NCI-H1694 treated with DMSO at 0.1 percent for 48 hours (cell line): ENCODE data around the gene NUDT7.

Experiments used
- DNase-seq: peaks from one replicate; lab custom pipeline; 2025; lab: John Stamatoyannopoulos, UW

NUDT7 gene

DNA sequence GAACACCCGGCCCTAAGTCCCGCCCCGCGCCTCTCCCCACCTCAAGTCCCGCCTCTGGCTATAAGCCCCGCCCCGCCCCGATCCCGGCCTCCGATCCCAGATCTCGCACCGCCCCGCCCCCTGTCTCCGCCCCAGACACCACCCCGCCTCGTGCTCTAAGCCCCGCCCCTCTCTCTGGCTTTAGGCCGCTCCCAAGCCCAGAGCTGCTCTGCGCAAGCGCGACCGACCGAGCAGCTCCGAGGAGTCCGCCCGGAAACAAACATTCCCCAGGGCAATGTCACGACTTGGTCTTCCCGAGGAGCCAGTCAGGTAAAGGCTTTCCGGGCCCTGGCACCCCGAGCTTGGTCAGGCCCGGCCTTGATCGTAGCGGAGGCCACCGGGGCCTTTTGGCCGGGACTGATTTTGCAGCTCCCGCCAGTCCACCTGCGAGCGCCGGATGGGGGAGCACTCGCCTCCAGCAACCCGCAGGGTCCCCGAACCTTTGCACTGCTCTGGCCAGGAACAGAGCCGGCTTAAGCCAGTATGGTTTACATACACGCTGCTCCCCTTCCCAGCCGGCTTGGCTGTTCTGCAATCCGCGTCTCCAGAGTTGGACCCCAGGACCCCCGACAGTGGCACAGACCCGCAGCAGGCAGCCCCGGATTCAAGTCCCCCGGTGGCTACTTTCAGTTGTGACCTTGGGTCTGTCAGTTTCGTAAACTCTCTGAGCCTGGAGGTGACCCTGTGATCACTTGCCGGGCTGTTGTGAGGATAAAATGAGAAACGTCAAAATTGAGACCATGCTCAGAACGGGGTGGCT is at the start of gene NUDT7:
NUDT7 (plus strand) TSS at position 206 of the 799 bp plus-strand sequence; CDS start at position 275, 69 bp downstream.
- peak; percentile 41 for DNase-seq

DNA sequence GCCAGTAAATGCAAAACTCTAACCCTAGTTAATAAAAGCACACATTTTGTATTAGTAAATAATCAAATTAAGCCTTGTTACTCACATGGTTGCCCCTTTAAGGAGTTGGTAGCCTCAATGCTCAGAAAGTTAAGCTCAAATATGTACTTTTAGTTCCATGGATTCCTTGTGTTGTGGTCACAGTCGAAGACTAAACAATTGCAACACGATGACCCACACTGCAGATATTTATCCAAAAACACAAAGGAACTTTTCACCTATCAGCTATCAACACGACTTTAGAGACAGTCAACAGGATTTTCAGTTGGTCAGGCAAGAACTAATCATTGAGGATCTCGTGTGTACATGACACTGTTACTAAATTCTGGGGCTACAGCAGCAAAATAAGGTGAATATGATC is 47.4 kb upstream of the NUDT7 start:
- no peak for DNase-seq

DNA sequence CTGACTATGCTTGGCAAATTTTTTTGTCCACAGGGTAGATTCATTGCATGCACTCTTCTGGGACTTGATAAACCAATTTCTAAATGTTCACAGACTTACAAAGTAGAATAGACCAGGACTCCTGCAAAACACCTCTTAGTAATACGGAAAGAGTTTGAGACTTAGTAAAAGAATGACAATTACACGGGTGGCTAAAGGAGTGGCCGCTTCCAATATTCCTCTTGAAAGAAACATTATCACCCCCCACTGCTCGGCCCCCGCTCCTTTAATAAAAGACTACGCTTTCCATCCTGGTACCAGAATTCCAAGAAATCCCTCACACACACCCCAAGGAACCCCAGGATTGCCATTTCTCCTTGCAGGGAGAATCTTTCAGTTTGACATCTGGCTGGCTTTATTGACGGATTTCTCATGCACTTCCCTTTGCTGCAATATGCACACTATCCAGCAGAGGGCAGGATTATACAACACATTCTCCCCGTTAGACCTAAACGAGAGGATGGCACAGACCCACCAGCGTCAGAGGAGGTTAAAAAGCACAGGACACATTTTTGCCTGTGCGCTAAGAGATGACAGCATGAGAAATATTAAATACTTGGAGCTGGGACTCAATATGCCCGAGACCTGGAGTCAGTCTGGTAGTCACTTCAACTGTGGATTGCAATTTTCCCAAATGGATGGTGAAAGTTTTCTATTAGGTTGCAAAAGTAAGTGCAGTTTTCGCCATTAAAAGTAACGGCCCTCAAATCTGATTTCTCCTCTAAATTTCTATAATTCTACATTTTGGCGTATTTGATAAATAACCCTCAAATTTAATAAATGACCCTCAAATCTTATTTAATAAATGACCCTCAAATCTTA is 46.6 kb upstream of the NUDT7 start:
- DNase-seq, result peak; percentile 32

DNA sequence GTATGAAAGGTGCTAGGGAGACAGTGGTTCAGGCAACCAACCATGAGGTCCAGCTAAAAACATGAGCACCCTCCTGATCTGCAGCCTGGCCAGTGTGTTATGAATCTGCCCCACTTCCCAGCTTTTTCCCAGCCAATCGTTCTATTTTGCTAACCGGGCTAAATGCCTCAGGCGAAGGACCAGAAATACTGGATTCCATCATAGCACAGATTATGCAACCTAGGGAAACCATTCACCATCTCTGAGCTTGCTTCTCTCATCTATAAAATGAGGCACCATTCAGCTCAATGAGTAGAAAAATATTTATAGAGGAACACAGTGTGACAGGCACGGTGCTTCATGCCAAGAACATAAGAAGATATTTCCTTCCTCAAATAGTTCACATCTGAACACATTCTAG is 45.2 kb upstream of the NUDT7 start:
- no peak for DNase-seq

DNA sequence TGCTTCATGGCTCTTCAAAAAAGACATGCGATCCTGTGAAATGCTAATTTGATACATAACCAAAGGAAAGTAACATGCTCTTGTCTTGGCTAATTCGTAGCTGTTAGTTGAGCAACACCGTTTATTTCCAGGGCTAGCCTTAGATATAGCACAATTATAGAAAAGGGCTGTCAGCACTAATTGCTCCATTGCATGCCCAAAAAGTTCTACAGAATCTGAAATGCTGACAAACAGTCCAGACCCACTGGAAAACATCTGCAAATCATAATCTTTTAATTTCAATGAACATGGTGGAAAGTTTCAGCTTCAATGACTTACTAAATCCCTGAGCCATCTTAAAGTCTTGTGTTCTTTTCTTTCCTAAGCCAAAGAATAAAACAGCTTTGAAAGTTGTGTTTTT is 42.9 kb upstream of the NUDT7 start:
- no peak for DNase-seq

DNA sequence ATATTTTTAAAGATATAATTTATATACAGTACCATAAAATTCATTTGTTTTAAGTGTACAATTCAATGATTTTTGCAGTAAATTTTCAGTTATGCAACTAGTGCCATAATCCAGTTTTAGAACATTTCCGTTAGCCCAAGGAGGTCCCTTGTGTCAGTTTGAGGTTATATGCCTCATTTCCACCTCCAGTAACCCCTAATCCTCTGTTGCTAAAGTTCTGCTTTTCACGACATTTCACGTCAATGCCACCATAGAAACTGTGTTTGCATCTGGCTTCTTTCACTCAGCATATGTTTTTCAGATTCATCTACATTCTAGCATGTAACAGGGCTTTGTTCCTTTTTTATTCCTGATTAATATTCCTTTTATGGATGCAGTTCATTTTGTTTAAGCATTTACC is 42.4 kb upstream of the NUDT7 start:
- no peak for DNase-seq

DNA sequence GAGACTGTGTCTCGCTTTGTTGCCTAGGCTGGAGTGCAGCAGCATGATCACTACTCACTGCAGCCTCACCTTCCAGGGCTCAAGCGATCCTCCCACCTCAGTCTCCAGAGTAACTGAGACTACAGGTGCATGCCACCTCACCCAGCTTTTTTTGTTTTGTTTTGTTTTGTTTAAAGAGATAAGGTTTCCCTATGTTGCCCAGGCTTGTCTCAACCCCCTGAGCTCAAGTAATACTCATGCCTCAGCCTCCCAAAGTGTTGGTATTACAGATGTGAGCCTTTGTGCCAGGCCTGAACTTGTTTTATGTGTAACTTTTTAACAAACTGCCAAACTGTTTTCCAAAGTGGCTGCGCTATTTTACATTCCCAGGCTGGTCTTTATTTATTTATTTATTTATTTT is 41.8 kb upstream of the NUDT7 start:
- no peak for DNase-seq

DNA sequence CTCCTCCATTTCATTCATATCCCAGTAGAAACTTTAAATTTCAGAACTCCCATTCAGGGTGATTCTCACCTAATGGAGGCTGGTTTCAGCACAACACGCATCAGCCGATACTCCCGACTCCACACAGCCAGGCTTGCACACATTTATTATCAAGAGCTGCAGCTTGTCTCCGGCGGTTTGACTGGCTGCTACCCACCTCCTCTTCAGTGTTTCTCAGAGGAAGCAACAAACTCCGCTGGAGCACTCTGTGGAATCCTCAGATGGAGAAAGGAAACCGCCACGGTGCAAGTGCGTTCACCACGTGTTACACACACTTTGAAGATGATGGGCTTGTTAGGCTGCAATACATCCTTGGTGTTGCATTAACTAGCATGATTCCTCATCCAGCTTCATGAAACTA is 39.7 kb upstream of the NUDT7 start:
- no peak for DNase-seq

DNA sequence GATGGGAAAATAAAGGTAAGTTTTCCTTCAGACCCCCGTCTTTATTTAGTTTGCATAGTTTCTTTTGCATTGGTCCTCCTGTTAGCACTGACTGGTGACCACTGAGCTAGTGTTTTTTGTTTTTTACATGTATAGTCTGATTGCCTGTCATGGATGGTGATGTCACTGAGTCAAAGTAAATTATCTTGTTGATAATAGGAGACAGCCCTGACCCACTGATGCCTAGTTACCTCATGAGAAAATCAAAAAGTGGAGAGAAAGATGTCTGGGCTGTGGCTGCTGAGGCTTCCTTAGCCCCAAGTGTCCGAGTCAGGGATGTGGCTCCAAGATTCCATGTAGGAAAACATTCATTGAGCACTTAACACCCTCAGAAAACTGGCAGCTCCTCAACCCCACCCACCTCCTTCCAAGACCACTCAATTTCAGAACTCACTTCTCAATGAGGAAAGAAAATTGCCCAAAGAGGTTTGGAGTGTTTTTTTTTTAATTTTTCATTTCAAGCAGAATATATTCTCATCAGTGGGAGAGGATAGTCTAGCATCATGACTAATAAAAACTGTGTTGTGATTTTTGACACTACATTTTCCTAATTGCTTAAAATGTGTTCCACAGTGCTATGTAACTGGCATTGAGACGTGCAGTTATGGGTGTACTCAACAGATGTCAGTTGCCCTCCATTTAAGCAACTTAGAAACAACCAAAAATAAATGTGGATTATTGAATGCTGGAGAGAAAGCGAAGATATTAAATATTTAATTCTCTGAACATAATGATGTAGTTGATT is 38.7 kb upstream of the NUDT7 start:
- no peak for DNase-seq

DNA sequence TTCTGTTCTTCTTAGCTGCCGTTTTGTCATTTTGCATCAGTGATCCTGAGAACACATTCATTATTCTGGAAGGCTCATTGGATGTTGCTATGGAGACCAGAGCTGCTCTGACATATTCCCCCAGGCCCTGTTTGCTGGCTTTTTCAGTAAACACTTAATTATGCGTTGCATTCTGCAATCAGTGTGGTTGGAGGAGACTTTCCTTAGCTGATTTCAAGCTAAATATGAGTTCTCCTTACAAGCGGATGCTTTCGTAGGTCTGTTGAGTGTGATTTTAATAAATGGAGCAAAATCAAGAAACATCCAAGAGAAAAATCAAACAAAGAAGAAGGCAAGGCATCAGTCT is 38.2 kb upstream of the NUDT7 start:
- no peak for DNase-seq

DNA sequence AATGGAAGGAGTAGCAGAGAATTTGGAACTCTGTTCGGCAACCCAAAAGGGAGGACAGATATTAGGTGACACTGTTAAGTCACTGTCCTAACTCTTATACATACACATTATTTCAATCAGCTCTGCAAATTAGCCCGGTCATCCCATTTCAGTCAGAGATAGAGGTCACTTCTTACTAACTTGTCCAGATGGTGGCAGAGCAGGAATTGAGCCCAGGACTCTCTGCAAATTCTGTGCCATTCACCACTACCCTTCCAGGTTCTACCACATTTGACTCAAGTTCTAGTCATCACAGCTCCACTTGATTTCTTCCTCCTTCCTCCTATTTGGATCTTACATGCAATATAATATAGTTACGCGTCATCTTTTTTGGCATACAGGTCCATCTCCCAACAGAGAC is 35.9 kb upstream of the NUDT7 start:
- no peak for DNase-seq

DNA sequence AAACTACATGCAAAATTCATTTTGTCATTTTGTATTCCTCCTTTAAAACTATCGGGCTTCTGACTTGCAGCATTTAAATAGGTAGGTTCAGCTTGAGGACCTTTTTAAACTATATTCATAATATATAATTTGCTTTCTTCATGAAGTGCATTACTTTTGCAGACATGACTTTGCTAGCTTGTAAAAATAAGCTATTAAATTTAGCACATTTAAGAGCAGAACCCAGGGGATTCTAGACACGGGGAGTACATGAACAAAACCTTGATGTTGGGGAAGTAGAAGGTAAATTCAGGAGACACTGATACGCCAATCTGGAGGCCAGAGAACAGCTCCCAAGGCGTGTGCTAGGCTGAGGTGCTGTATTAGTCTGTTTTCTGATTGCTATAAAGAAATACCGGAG is 32.3 kb upstream of the NUDT7 start:
- DNase-seq, result no peak

DNA sequence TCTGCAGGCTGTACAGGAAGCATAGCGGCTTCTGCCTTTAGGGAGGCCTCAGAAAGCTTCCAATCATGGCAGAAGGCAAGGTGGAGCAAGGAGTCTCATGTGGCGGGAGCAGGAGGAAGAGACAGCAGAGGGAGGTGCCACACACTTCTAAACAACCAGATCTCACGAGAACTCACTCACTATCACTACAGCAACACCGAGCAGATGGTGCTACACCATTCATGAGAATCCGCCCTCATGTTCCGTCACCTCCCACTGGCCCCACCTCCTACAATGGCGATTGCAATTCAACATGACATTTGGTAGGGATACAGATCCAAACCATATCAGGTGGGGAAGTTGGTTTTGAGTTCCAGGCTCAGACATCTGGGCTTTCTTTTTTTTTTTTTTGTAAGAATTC is 31.9 kb upstream of the NUDT7 start:
- no peak for DNase-seq

DNA sequence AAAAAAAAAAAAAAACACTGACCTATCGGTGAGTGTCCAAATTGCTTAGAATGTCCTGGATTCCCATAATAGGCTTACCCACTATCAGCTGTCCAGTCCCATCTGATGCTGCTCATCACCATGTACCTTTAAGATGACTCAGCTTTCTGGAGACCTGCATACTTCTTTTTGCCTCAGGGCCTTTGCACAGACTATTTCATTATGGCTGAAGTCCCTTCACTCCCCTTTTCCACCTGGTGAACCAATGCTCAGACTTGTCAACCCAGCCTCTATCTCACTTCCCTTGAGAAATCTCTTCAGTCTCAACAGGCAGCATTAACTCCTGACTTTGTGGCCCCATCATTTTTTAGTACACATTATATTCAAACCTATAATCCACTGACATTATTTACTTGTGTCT is 29.7 kb upstream of the NUDT7 start:
- DNase-seq, result no peak

DNA sequence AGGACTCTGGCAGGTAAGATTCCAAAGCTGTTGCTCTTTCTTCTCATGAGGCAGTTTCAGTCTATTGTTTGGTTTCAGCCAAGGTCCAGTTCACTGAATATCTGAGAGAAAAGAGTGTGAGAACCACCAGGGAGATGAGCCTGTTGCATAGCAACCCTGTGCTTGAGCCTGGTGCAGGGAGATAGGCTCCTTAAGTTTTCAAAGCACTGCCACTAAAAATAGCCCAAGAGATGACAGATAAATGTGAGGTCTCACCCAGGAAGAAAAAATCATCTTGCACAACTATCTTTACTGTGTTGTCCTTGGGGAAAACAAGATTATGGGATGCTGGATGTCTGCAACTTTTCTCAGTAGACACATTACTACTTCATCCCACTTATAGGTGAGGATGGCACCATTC is 26.2 kb upstream of the NUDT7 start:
- no peak for DNase-seq

DNA sequence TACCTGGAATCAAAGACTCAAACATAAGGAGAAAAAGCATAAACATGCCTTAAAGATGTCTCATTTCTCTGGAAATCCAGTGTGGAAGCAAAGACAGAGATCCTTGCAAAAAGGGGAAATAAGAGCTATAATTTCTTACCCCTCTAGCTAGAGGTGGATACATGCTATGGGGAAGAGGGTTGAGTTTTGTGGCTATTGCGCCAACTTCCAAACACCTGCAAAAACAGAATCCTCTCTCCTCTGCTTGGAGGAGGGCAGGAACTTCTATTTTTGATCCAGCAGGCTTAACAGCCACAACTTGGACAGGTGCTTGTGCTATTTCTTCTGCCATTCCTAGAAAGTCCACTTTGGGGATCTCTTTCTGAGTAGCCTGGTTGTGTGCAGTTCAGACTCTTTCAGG is 21.5 kb upstream of the NUDT7 start:
- no peak for DNase-seq

DNA sequence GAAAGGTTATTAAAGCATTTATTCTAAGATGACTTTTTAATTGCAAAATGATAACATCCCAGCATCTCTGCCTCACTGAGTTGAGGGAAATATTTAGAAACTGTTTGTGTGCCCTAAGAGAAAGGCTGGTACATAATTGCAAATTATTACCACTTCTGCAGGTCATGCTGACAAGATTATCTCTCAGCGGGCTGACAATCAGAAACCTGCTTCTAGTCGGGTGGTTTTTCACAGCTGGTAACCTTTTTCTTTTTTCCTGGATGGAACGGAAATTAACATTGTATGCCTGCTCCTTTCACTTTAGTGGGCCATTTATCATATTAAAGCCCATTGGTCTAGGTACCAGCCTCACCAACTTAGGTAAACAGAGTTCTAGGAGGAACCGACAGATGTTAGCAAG is 17.0 kb upstream of the NUDT7 start:
- no peak for DNase-seq

DNA sequence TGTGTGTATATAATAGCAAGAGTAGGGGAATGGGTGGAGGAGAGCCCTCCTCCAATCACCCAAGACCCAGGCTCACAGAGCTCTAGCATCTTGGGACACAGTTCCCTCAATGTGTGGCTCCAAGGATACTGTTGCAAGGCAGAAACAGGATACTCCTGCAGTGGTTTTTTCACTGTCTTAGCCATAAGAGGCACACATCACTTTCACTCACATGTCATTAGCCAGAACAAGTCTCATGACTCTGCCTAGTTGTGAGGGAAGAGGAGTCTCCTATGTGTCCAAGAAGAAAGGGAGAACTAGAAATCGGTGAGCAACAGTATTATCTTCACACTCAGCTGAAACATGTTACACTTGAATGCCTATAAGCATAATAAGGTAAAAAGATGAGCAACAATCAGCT is 11.1 kb upstream of the NUDT7 start:
- no peak for DNase-seq

DNA sequence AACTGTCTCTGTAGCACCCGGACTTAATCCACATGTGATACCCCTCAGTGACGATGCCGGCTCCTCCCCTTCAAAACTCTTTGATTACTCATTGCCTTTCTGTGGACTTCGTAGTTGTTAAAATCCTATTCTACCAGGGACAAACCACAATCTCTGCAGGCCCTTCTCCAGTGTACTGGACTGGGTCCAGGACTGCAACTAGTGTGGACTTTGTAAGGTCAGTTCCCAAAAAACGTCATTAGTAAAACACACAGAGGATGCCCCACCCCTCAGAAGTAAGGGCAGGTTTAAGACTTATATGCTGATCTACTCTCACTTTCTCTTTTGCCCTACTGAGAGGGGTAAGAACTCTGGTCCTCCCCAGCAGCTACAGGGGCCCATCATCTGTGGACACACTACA is 10.5 kb upstream of the NUDT7 start:
- no peak for DNase-seq

DNA sequence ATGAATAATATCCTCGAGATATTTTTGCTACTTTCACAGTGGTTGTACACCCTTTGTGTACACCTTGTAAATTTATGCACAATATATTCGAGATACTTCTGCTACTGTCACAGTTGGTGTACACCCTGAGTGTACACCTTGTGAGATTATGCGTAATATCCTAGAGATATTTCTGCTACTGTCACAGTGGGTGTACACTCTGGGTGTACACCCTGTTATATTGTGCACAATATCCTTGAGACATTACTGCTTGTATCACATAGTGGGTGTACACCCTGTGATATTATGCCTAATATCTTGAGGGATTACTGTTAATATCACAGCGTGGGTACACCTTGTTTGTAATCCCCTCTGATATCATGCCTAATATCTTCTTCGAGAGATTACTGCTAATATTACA is 7.2 kb upstream of the NUDT7 start:
- no peak for DNase-seq

DNA sequence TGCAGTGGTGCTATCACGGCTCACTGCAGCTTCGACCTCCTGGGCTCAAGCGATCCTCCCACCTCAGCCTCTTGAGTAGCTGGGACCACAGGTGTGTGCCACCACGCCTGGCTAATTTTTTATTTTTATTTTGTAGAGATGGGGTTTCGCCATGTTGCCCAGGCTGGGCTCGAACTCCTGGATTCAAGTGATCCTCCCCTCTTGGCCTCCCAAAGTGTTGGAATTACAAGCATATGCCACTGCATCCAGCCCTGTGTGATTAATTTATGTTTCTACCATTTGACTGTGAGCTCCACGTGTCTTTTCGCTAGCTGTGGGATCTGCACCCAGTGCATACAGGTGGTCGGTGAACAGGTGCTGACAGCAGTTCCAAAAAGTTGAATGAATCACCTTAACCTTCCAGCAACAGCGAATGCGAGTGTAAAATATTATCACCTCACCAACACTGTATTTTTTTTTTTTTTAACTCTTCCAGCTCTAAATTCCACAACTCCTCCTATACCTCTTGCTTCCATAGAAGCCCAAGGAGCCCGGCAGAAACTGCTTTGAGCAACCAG is 484 bp upstream of the NUDT7 start:
- DNase-seq, result no peak

DNA sequence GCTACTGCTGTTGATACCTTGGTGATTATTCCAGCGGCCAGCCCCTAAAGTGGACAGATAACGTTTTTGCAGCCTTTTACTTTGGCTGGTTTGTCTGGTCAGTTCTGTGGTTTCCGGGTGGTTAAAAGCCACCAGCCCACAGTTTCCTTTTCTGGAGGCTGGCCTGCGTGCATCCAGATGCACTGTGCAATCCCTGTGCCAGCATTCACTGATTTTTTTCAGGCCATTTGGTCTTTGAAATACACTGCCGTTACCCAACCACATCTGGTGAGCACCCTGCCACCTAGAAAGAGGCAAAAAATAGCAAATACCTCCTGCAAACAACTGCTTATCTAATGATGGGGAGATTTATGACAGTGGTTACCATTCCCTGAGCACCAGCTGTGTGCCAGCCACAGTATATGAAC is 797 bp downstream of the NUDT7 start:
- DNase-seq, result no peak
